ENCODE data around the gene ANAPC5. TPM values are rescaled to one million over a fixed set of nuclear protein-coding genes. Genes with fewer than 3 reads are reported as not detected.

ANAPC5 gene
- total and polyA plus RNA-seq, 12 donors: 81.3 to 204 (median 96.6) TPM

DNA sequence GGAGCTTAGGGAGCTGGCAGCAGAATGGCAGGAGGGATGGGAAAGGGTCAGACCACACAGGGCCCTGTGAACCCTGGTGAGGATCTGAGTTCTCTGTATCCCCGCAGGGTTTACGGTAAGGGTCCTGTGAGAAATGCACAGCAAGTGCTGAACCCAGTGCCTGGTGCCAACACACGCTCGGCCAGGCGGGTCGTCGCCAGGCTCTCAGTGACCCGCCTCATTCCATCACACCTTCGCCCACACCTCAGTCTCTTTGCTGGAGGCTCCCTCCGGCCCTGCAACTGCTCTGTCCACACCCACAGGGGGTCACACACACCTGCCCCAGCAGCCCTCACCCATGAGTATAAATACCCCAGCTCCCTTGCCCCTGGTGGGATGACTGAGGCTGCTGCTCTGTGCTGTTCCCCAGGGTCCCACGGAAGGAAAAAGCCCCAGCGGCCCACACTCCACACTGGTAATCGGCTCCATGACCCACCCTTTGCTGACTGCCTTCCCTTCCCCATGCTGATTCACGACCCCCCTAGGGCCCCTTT is 78.8 kb downstream of the ANAPC5 start:
- 95 to 97% (median 96%) methylated on average over 13 to 14 of the region's 14 CpGs for WGBS, 4 donors
- intact Hi-C loops (cut with DNase I): no loop called here
- peaks cover 0 to 25% of the 10 kb centered on the region in 2 donors for H3K36me3 ChIP-seq (replicated peaks in 1 of 2)
- DNase-seq: no peak
- H3K27ac ChIP-seq: no peak overlapping the region
- no peaks in the 10 kb centered on the region for H3K27me3 ChIP-seq
- peaks cover 0 to 4% of the 10 kb centered on the region in 2 donors for H3K4me1 ChIP-seq (replicated peaks in 1 of 2)
- no peaks in the 10 kb centered on the region for H3K9me3 ChIP-seq (replicated peaks in 1 of 3)
- no peak overlapping the region for H3K4me3 ChIP-seq
- TF ChIP-seq CTCF (IDR thresholded peaks at IDR 0.05) (no peak), POLR2A (IDR thresholded peaks at IDR 0.05) (no peak)

DNA sequence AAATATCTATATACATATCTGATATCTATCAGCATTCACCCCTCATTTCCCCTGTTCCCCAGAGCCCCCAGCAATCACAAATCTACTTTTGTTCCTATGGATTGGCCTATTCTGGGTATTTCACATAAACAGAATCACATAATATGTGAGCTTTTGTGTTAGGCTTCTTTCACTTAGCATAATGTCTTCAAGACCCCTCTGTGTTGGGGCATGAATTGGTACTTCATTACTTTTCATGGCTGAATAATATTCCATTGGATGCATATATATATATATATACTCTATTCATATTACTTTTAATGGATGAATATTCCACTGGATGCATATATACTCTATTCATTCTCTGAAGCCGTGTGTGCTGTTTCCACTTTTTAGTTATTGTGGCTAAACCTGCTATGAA is 84.4 kb downstream of the ANAPC5 start:
- DNase-seq: no peak
- intact Hi-C loops (cut with DNase I): no loop called here
- H3K9me3 ChIP-seq (replicated peaks in 1 of 3): no peaks in the 10 kb centered on the region
- no peak overlapping the region for H3K4me3 ChIP-seq
- peaks cover 0 to 38% of the 10 kb centered on the region in 2 donors for H3K36me3 ChIP-seq (replicated peaks in 1 of 2)
- WGBS, 4 donors: 88 to 100% (median 96%) methylated on average over 1 of the region's 1 CpG
- no peak overlapping the region for H3K27ac ChIP-seq
- TF ChIP-seq POLR2A (IDR thresholded peaks at IDR 0.05): no peak
- TF ChIP-seq CTCF (IDR thresholded peaks at IDR 0.05): no peak
- no peaks in the 10 kb centered on the region for H3K27me3 ChIP-seq
- H3K4me1 ChIP-seq (replicated peaks in 1 of 2): no peaks in the 10 kb centered on the region

DNA sequence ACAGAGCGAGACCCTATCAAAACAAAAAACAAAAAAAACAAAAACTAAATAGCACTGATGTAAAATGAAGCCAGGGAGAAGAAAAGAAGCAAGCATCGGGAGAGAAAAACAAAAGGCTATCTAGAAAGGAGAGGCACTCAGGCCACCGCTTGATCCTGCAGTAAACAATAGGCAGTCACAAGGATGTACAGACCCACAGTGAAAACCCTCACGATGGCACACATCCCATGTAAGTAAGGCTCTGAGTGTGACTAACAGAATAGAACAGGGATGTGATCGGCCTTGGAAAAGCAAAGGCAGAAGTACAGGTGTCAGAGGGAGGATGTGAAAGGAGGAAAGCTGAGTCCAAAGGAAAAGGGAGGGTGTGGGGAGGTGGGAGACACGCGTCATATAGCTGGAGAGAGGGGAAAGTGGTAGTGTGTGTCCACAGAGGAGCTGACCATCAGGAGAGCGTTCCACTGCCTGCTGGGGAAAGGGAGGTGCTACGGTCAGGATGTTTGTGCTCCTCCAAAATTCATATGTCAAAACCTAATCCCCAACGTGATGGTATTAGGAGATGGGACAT is 87.2 kb downstream of the ANAPC5 start:
- no peak overlapping the region for H3K4me3 ChIP-seq
- no peaks in the 10 kb centered on the region for H3K4me1 ChIP-seq (replicated peaks in 1 of 2)
- peaks cover 0 to 55% of the 10 kb centered on the region in 2 donors for H3K36me3 ChIP-seq (replicated peaks in 1 of 2)
- intact Hi-C loops (cut with DNase I): no loop called here
- no peak for TF ChIP-seq POLR2A (IDR thresholded peaks at IDR 0.05)
- TF ChIP-seq CTCF (IDR thresholded peaks at IDR 0.05): no peak
- no peaks in the 10 kb centered on the region for H3K9me3 ChIP-seq (replicated peaks in 1 of 3)
- 83 to 90% (median 89%) methylated on average over 10 of the region's 10 CpGs for WGBS, 4 donors
- no peak for DNase-seq
- no peaks in the 10 kb centered on the region for H3K27me3 ChIP-seq
- no peak overlapping the region for H3K27ac ChIP-seq

- H3K27ac ChIP-seq: no peak overlapping the region
- no peaks in the 10 kb centered on the region for H3K4me1 ChIP-seq (replicated peaks in 1 of 2)
- intact Hi-C loops (cut with DNase I): no loop called here
- no peak for TF ChIP-seq POLR2A (IDR thresholded peaks at IDR 0.05)
- no peak for TF ChIP-seq CTCF (IDR thresholded peaks at IDR 0.05)
- no peak for DNase-seq
- no peak overlapping the region for H3K4me3 ChIP-seq
- 90 to 94% (median 92%) methylated on average over 3 to 8 of the region's 8 CpGs for WGBS, 4 donors
- no peaks in the 10 kb centered on the region for H3K27me3 ChIP-seq
- H3K36me3 ChIP-seq (replicated peaks in 1 of 2): peaks cover 0 to 55% of the 10 kb centered on the region in 2 donors
- no peaks in the 10 kb centered on the region for H3K9me3 ChIP-seq (replicated peaks in 1 of 3)
Observed at GRCh38 chr12:121264135-121264534, 88.1 kb downstream of the ANAPC5 start.
